Upper lobe of right lung (tissue), 1 donor: ENCODE results near the gene EEF1AKMT2. TPM values are rescaled to one million over a fixed set of nuclear protein-coding genes. Genes with fewer than 3 reads are reported as not detected.
A peak's percentile ranks its signal among the peaks of the same experiment; 100 is the strongest.
"Not testable (repeated sequence)": the region's sequence is repeated elsewhere in the genome, so short reads cannot be mapped to it uniquely, and the experiment has no call there.

Experiments used
- ATAC-seq: fragments of 200-7000 bp; cut with Tn5 transposase; one replicate; pipeline ENCODE4 v1.9.1; 2020; ENCODE audit warnings: mild to moderate bottlenecking, moderate library complexity
- DNase-seq: peaks from one replicate; pipeline ENCODE4 v3.0.0-alpha.2; 2020
- H3K27ac ChIP-seq: fragments of 200-600 bp; one replicate; pipeline ENCODE4 v1.8.0; 2022
- H3K27me3 ChIP-seq: fragments of 200-600 bp; one replicate; pipeline ENCODE4 v1.8.0; 2022; ENCODE audit warnings: mild to moderate bottlenecking
- H3K36me3 ChIP-seq: fragments of 200-600 bp; one replicate; pipeline ENCODE4 v1.8.0; 2022
- H3K4me1 ChIP-seq: fragments of 200-600 bp; one replicate; pipeline ENCODE4 v1.8.0; 2022
- H3K4me3 ChIP-seq: fragments of 200-600 bp; one replicate; pipeline ENCODE4 v1.8.0; 2022; ENCODE audit warnings: mild to moderate bottlenecking
- H3K9me3 ChIP-seq: fragments of 200-600 bp; one replicate; pipeline ENCODE4 v1.8.0; 2022
- intact Hi-C: fragments of 100-400 bp; cut with DNase I; formaldehyde crosslinking; loops from one replicate; pipeline ENCODE4 v1.11.0; 2022
- total RNA-seq: library from RNA; stranded (reverse); fragmentation: NEBNext Ultra II Directional; extraction: Animal tissue kit (Norgen Biotek cat#: 25700); gene quantifications from one replicate; pipeline ENCODE4 v1.2.1, GENCODE V29; 2021
- TF ChIP-seq, protein P1 (sequence below): fragments of 200-600 bp; IDR thresholded peaks from one replicate; pipeline ENCODE4 v1.8.0; 2022; ENCODE audit warnings: antibody characterized with exemption
- donor health status: DM: no; HTN: yes; CAD: no; lungs with severe emphysema.

EEF1AKMT2 gene
- total RNA-seq, 1 donor from 2014 or later, result 15.7 TPM

DNA sequence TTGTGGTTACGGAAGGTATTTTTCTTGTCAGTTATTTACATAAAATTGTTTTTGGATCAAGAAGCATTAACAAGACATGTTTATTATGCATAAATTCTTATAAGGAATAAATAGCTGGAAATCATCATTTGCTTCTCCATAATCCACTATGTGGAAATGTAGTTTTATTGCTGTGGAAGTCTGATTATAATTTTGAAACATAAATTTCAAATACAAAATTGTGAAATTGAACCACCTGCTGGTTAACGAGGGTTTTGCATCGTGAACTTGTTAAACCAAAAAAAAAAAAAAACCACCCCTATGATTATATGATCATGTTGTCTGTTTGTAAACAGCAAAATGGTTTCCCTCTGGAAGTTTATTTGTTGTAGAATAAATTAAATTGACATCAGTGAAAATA lies 35.8 kb upstream of the EEF1AKMT2 start:
- TF ChIP-seq, protein P1, sequence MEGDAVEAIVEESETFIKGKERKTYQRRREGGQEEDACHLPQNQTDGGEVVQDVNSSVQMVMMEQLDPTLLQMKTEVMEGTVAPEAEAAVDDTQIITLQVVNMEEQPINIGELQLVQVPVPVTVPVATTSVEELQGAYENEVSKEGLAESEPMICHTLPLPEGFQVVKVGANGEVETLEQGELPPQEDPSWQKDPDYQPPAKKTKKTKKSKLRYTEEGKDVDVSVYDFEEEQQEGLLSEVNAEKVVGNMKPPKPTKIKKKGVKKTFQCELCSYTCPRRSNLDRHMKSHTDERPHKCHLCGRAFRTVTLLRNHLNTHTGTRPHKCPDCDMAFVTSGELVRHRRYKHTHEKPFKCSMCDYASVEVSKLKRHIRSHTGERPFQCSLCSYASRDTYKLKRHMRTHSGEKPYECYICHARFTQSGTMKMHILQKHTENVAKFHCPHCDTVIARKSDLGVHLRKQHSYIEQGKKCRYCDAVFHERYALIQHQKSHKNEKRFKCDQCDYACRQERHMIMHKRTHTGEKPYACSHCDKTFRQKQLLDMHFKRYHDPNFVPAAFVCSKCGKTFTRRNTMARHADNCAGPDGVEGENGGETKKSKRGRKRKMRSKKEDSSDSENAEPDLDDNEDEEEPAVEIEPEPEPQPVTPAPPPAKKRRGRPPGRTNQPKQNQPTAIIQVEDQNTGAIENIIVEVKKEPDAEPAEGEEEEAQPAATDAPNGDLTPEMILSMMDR, result peak; percentile 53
- H3K4me1 ChIP-seq, result no peaks in the 10 kb centered on the region
- no peak overlapping the region for H3K4me3 ChIP-seq
- H3K9me3 ChIP-seq, result no peaks in the 10 kb centered on the region
- DNase-seq, result no peak
- no peak overlapping the region for H3K27ac ChIP-seq
- H3K36me3 ChIP-seq, result peaks cover 69% of the 10 kb centered on the region
- ATAC-seq, result no peak
- H3K27me3 ChIP-seq, result no peaks in the 10 kb centered on the region
- intact Hi-C loops, result no loop called here

DNA sequence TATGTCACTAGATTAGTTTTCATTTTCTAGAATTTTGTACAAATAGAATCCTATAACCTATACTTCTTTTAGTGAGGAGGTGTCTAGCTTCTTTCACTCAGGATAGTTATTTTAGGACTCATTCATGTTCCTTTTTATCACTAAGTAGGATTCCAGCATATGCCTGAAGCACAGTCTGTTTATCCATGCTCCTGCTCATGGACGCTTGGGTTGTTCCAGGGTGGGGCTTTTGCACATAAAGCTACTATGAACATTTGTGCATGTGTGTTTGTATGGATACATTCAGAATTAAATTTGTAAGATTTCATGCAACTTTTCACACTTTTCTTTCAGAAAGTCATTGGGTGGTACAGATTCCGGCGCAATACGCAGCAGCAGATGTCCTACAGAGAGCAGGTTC lies 34.6 kb upstream of the EEF1AKMT2 start:
- Histone ChIP-seq H3K27me3 (no peaks in the 10 kb centered on the region), H3K9me3 (no peaks in the 10 kb centered on the region), H3K4me1 (no peaks in the 10 kb centered on the region), H3K4me3 (no peak overlapping the region), H3K27ac (no peak overlapping the region), H3K36me3 (peaks cover 66% of the 10 kb centered on the region)
- intact Hi-C loops, result no loop called here
- ATAC-seq (no peak), DNase-seq (no peak)
- TF ChIP-seq, protein P1, result no peak

DNA sequence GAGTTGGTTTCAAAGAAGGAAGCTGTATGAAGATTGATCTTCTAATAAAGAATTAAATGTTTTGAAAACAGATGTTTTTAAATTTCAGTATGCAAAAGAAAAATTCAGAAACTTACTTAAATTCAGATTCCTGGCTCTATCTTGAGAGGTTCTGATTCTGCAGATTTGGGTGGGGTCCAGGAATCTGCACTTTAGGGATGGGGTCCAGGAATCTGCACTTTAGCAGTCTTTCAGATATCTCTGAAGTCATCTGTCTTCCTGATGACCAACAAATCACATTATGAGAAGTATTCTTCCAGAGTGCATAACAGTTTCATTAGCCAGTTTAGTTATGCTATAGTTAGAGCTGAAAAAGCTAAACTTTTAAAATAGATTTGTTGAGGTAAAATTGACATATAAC lies 34.0 kb upstream of the EEF1AKMT2 start:
- Histone ChIP-seq H3K36me3 (peaks cover 64% of the 10 kb centered on the region), H3K4me3 (no peak overlapping the region), H3K4me1 (no peaks in the 10 kb centered on the region), H3K27me3 (no peaks in the 10 kb centered on the region), H3K27ac (no peak overlapping the region), H3K9me3 (no peaks in the 10 kb centered on the region)
- TF ChIP-seq, protein P1, result no peak
- DNase-seq, result no peak
- no peak for ATAC-seq
- intact Hi-C loops, result no loop called here

DNA sequence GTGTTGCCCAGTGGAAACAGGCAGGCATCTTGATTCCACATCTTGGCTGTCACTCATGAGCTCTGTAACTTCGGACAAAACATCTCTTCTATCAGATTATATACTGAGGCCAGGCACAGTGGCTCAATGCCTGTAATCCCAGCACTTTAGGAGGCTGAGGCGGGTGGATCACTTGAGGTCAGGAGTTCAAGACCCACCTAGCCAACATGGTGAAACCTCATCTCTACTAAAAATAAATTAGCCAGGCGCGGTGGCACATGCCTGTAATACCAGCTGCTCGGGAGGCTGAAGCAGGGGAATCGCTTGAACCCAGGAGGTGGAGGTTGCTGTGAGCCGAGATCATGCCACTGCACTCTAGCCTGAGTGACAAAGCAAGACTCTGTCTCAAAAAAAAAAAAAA lies 33.2 kb upstream of the EEF1AKMT2 start:
- ATAC-seq, H3K27me3 ChIP-seq, H3K4me1 ChIP-seq, DNase-seq, H3K27ac ChIP-seq, H3K9me3 ChIP-seq, H3K4me3 ChIP-seq, intact Hi-C loops: not testable (repeated sequence)
- peaks cover 64% of the 10 kb centered on the region for H3K36me3 ChIP-seq

DNA sequence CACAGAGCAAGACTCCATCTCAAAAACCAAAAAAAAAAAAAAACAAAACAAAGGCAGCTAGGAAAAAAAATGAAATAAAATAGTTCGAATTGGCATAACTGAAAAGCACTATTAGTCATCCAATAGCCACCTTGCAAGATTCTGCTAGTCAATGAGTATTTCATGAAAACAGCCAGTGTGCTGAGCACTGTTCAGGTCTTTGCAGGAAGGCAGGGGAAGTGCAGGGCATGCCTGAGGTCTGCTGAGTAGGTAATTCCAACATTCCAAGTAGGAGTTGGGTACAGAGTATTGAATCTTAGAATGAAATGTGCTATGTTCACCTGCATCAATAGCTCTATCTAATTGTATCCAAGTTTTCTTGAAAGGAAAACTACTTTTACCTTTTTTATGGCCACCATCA lies 32.8 kb upstream of the EEF1AKMT2 start:
- Histone ChIP-seq H3K4me1 (no peaks in the 10 kb centered on the region), H3K27ac (no peak overlapping the region), H3K9me3 (no peaks in the 10 kb centered on the region), H3K4me3 (no peak overlapping the region), H3K27me3 (no peaks in the 10 kb centered on the region), H3K36me3 (peaks cover 63% of the 10 kb centered on the region)
- DNase-seq, result no peak
- TF ChIP-seq, protein P1, result no peak
- ATAC-seq, result no peak
- intact Hi-C loops, result no loop called here

DNA sequence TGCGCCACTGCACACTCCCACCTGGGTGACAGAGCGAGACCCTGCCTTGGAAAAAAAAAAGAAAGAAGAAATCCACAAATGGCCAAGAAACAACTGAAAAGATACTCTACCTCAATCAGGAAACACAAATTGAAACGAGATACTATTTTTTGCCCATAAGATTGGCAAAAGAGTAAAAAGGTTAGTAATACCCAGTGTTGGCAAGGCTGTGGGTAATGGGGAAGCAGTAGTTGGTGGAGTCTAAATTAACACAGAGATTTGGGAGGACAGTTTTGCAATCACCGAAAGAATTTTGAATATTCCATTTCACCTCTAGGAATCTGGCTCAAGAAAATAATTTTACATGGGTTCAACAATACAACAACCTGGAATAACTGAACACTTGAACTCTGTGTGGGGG lies 29.8 kb upstream of the EEF1AKMT2 start:
- ATAC-seq (no peak), DNase-seq (no peak)
- intact Hi-C loops, result no loop called here
- no peaks in the 10 kb centered on the region for H3K4me1 ChIP-seq
- no peaks in the 10 kb centered on the region for H3K27me3 ChIP-seq
- no peak overlapping the region for H3K27ac ChIP-seq
- H3K9me3 ChIP-seq, result no peaks in the 10 kb centered on the region
- TF ChIP-seq, protein P1, result no peak
- no peak overlapping the region for H3K4me3 ChIP-seq
- peaks cover 47% of the 10 kb centered on the region for H3K36me3 ChIP-seq
